Measurements from ENCODE around the gene CTNNA2. TPM values are rescaled to one million over a fixed set of nuclear protein-coding genes. Genes with fewer than 3 reads are reported as not detected.

Gene CTNNA2
- total and polyA plus RNA-seq, 9 of the 15 experiments (the other 6 are each of a cell fraction or from before 2014, with no cell fraction given) = 0.03 to 0.40 (median 0.15) TPM

GRCh38 chr2:79833235-79833878 is 320.5 kb downstream of the CTNNA2 start:
- in situ Hi-C loops (cut with MboI) = no loop called here

GRCh38 chr2:79835911-79836310 is 323.1 kb downstream of the CTNNA2 start:
- intact Hi-C loops (cut with micrococcal nuclease) (no loop called here), in situ Hi-C loops (cut with MboI) (no loop called here)
- H3K36me3 ChIP-seq (ENCODE audit: control insufficient read depth, insufficient read depth, low read length) = no peaks in the 10 kb centered on the region
- no peak overlapping the region for H3K4me3 ChIP-seq
- FAIRE-seq (no peak), ATAC-seq (no peak), DNase-seq (ENCODE audit: extremely low read depth in 1 of 4, low spot score in 3 of 4) (no peak)
- H3K9me1 ChIP-seq (ENCODE audit: control insufficient read depth, insufficient read depth, low read length) = no peaks in the 10 kb centered on the region
- H3K79me2 ChIP-seq (ENCODE audit: control insufficient read depth, insufficient read depth, low read length) = no peaks in the 10 kb centered on the region
- no peak overlapping the region for H3K27ac ChIP-seq (ENCODE audit: extremely low read depth, low read depth, low read length)
- no peaks in the 10 kb centered on the region for H3K27me3 ChIP-seq (ENCODE audit: control insufficient read depth in 2 of 2, insufficient read depth in 2 of 2, low read length in 2 of 2)
- no peak overlapping the region for H3K4me2 ChIP-seq (ENCODE audit: insufficient read depth, low read length)
- POLR2A ChIA-PET = no interaction called here
- H3K4me1 ChIP-seq (replicated peaks in 1 of 2; ENCODE audit: control insufficient read depth in 2 of 2, insufficient read depth in 2 of 2, low read length in 2 of 2) = no peaks in the 10 kb centered on the region
- CTCF ChIA-PET (ENCODE audit: low intra/inter-chr PET ratio) = no interaction called here
- H4K20me1 ChIP-seq (replicated peaks; ENCODE audit: control insufficient read depth, insufficient read depth, low read length) = no peaks in the 10 kb centered on the region
- H3K9me3 ChIP-seq (replicated peaks; ENCODE audit: control insufficient read depth, insufficient read depth, low read depth, low read length) = no peaks in the 10 kb centered on the region
- no peak overlapping the region for H3K9ac ChIP-seq (ENCODE audit: insufficient read depth in 1 of 2, low read depth in 2 of 2, low read length in 2 of 2)
- BruUV-seq (replicated peaks) = no TSS peak
- TF ChIP-seq TCF3 (CRISPR knock-in tag; IDR thresholded peaks at IDR 0.05) = no peak
- TF ChIP-seq CEBPB (tag; IDR thresholded peaks at IDR 0.05) = no peak
- no peak for TF ChIP-seq NCOA1 (IDR thresholded peaks at IDR 0.05; ENCODE audit: low read depth)
- TF ChIP-seq ATF2 (CRISPR knock-in tag; IDR thresholded peaks at IDR 0.05) = no peak
- no peak for TF ChIP-seq ZNF589 (CRISPR knock-in tag; IDR thresholded peaks at IDR 0.05; ENCODE audit: low read depth)
- no peak for TF ChIP-seq ZNF830 (CRISPR knock-in tag; IDR thresholded peaks at IDR 0.05)
- no peak for TF ChIP-seq GTF2E2 (tag; IDR thresholded peaks at IDR 0.05)
- H2AFZ ChIP-seq (ENCODE audit: low read depth, low read length) = no peak overlapping the region
- 0% methylated on average over 1 of the region's 1 CpG for WGBS (ENCODE audit: insufficient coverage, low coverage, missing lambda C conversion rate)

More at GRCh38 chr2:79833235-79833878, 320.5 kb downstream of the CTNNA2 start:
- CTCF ChIA-PET (ENCODE audit: low intra/inter-chr PET ratio) = no interaction called here
- intact Hi-C loops (cut with micrococcal nuclease) = no loop called here
- FAIRE-seq = no peak
- Histone ChIP-seq H3K36me3 (ENCODE audit: control insufficient read depth, insufficient read depth, low read length) (no peaks in the 10 kb centered on the region), H2AFZ (ENCODE audit: low read depth, low read length) (no peak overlapping the region), H3K9me1 (ENCODE audit: control insufficient read depth, insufficient read depth, low read length) (no peaks in the 10 kb centered on the region), H4K20me1 (replicated peaks; ENCODE audit: control insufficient read depth, insufficient read depth, low read length) (no peaks in the 10 kb centered on the region), H3K4me1 (replicated peaks in 1 of 2; ENCODE audit: control insufficient read depth in 2 of 2, insufficient read depth in 2 of 2, low read length in 2 of 2) (no peaks in the 10 kb centered on the region), H3K9ac (ENCODE audit: insufficient read depth in 1 of 2, low read depth in 2 of 2, low read length in 2 of 2) (no peak overlapping the region), H3K4me2 (ENCODE audit: insufficient read depth, low read length) (no peak overlapping the region), H3K79me2 (ENCODE audit: control insufficient read depth, insufficient read depth, low read length) (no peaks in the 10 kb centered on the region), H3K4me3 (no peak overlapping the region), H3K9me3 (replicated peaks; ENCODE audit: control insufficient read depth, insufficient read depth, low read depth, low read length) (no peaks in the 10 kb centered on the region), H3K27ac (ENCODE audit: extremely low read depth, low read depth, low read length) (no peak overlapping the region), H3K27me3 (ENCODE audit: control insufficient read depth in 2 of 2, insufficient read depth in 2 of 2, low read length in 2 of 2) (no peaks in the 10 kb centered on the region)
- ATAC-seq = no peak
- WGBS (ENCODE audit: insufficient coverage, low coverage, missing lambda C conversion rate) = 6% methylated on average over 1 of the region's 1 CpG
- TF ChIP-seq CBX5 (IDR thresholded peaks at IDR 0.05; ENCODE audit: borderline replicate concordance, low read depth) = no peak
- TF ChIP-seq BMI1 (IDR thresholded peaks at IDR 0.05; ENCODE audit: low read length) = no peak
- no peak for TF ChIP-seq NCOA6 (IDR thresholded peaks at IDR 0.05)
- no peak for TF ChIP-seq KAT8 (IDR thresholded peaks at IDR 0.05; ENCODE audit: low read depth)
- POLR2A ChIA-PET = no interaction called here
- no peak for DNase-seq (ENCODE audit: extremely low read depth in 1 of 4, low spot score in 3 of 4)
- BruUV-seq (replicated peaks) = no TSS peak

Data from K562 (cell line).